Prostate gland (tissue), 2 donors: ENCODE results near the gene ZFP62.

Experiments
- POLR2A ChIP-seq: fragments of 450-650 bp; IDR thresholded peaks from one replicate; pipeline ENCODE4 v1.6.1; 2016; ENCODE audit warnings: antibody characterized with exemption, mild to moderate bottlenecking
- POLR2AphosphoS5 ChIP-seq: sonication (generic); formaldehyde crosslinking; IDR thresholded peaks from one replicate; pipeline ENCODE4 v1.6.1; 2017; ENCODE audit warnings: antibody characterized with exemption
- TF ChIP-seq, protein P1 (sequence below), 4 experiments: fragments of 200-600 bp in 2 of 4; fragments of 450-650 bp in 2 of 4; sonication (generic) in 2 of 4; IDR thresholded peaks; 1 replicate in 3 of 4; 2 replicates in 1 of 4; pipeline ENCODE4 v1.5.1; 2016 to 2019; ENCODE audit warnings: antibody characterized with exemption in 4 of 4, mild to moderate bottlenecking in 2 of 4, moderate library complexity in 2 of 4

DNA sequence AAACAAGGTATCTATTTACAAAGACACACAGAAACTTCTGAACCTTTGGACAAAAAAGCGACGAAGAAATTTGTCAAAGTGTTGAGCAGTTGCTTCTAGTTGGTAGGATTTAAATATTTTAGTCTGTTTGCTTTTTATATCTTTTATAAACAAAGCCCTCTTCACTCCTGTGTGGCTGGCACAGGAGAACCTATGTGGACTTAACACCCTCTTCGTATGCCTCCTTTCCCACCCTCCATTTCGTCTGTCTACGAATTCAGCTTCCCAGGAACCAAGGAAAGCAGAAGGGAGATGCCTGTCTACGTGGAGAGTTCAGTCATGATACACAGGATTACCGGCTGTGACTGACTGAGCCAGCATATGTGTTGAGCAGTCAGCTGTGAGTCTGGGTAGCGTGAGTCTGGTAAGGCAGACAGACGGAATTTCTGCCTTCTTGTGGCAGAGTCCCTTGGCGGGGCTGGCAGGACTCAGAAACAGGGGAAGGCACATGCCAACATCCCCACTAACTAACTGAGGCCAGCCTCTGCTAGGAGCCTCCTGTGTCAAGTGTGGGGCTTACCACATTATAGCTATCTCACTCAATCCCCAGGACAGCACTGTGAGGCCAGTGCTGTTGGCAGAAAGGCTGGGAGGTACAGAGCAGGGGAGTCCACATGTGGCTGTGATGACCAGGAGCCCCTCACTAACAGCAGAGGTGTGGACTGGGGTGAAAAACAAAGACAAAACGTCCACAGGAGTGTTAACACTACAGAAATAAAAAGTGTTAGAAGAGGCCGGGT, 13.9 kb upstream of the ZFP62 start:
- TF ChIP-seq POLR2A (no peak), POLR2AphosphoS5 (no peak)
- TF ChIP-seq, protein P1, sequence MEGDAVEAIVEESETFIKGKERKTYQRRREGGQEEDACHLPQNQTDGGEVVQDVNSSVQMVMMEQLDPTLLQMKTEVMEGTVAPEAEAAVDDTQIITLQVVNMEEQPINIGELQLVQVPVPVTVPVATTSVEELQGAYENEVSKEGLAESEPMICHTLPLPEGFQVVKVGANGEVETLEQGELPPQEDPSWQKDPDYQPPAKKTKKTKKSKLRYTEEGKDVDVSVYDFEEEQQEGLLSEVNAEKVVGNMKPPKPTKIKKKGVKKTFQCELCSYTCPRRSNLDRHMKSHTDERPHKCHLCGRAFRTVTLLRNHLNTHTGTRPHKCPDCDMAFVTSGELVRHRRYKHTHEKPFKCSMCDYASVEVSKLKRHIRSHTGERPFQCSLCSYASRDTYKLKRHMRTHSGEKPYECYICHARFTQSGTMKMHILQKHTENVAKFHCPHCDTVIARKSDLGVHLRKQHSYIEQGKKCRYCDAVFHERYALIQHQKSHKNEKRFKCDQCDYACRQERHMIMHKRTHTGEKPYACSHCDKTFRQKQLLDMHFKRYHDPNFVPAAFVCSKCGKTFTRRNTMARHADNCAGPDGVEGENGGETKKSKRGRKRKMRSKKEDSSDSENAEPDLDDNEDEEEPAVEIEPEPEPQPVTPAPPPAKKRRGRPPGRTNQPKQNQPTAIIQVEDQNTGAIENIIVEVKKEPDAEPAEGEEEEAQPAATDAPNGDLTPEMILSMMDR (IDR thresholded peaks at IDR 0.05): no peak
